ENCODE results near the gene DHTKD1.

The DHTKD1 gene

GRCh38 chr10:12140038-12140437 lies 71.3 kb downstream of the DHTKD1 start:
- Histone ChIP-seq H3K36me3 (ENCODE audit: control insufficient read depth, insufficient read depth, low read length) (no peaks in the 10 kb centered on the region; the same call in 1 of the 2 replicates), H3K4me3 (ENCODE audit: low read length) (no peak overlapping the region), H3K27me3 (ENCODE audit: control insufficient read depth, insufficient read depth, low read length) (no peaks in the 10 kb centered on the region), H3K27ac (ENCODE audit: low read length) (no peak overlapping the region), H3K9me3 (ENCODE audit: control insufficient read depth, insufficient read depth, low read length) (no peaks in the 10 kb centered on the region), H3K4me1 (ENCODE audit: control insufficient read depth, insufficient read depth, low read length) (no peaks in the 10 kb centered on the region)
- WGBS (ENCODE audit: insufficient coverage, insufficient read length), result no CpG with 5 or more reads among the region's 1 CpG
- no peak for DNase-seq (ENCODE audit: low read depth, low spot score)

- Histone ChIP-seq H3K4me3 (ENCODE audit: low read length) (no peak overlapping the region), H3K9me3 (ENCODE audit: control insufficient read depth, insufficient read depth, low read length) (no peaks in the 10 kb centered on the region), H3K27me3 (ENCODE audit: control insufficient read depth, insufficient read depth, low read length) (no peaks in the 10 kb centered on the region), H3K4me1 (ENCODE audit: control insufficient read depth, insufficient read depth, low read length) (no peaks in the 10 kb centered on the region), H3K36me3 (ENCODE audit: control insufficient read depth, insufficient read depth, low read length) (no peaks in the 10 kb centered on the region), H3K27ac (ENCODE audit: low read length) (no peak overlapping the region)
- no CpG with 5 or more reads among the region's 3 CpGs for WGBS (ENCODE audit: insufficient coverage, insufficient read length)
- no peak for DNase-seq (ENCODE audit: low read depth, low spot score)
These were observed 75.8 kb downstream of the DHTKD1 start for GRCh38 chr10:12144538-12144937.

GRCh38 chr10:12150163-12150562 lies 81.4 kb downstream of the DHTKD1 start:
- H3K36me3 ChIP-seq (ENCODE audit: control insufficient read depth, insufficient read depth, low read length), result no peaks in the 10 kb centered on the region
- 100% methylated on average over 1 of the region's 4 CpGs for WGBS (ENCODE audit: insufficient coverage, insufficient read length)
- no peaks in the 10 kb centered on the region for H3K27me3 ChIP-seq (ENCODE audit: control insufficient read depth, insufficient read depth, low read length)
- no peak for DNase-seq (ENCODE audit: low read depth, low spot score)
- no peaks in the 10 kb centered on the region for H3K9me3 ChIP-seq (ENCODE audit: control insufficient read depth, insufficient read depth, low read length)
- H3K27ac ChIP-seq (ENCODE audit: low read length), result no peak overlapping the region
- H3K4me1 ChIP-seq (ENCODE audit: control insufficient read depth, insufficient read depth, low read length), result no peaks in the 10 kb centered on the region
- H3K4me3 ChIP-seq (ENCODE audit: low read length), result no peak overlapping the region

GRCh38 chr10:12154516-12154915 lies 85.8 kb downstream of the DHTKD1 start:
- Histone ChIP-seq H3K36me3 (ENCODE audit: control insufficient read depth, insufficient read depth, low read length) (no peaks in the 10 kb centered on the region), H3K27me3 (ENCODE audit: control insufficient read depth, insufficient read depth, low read length) (no peaks in the 10 kb centered on the region), H3K27ac (ENCODE audit: low read length) (no peak overlapping the region), H3K9me3 (ENCODE audit: control insufficient read depth, insufficient read depth, low read length) (no peaks in the 10 kb centered on the region), H3K4me1 (ENCODE audit: control insufficient read depth, insufficient read depth, low read length) (no peaks in the 10 kb centered on the region), H3K4me3 (ENCODE audit: low read length) (no peak overlapping the region)
- DNase-seq (ENCODE audit: low read depth, low spot score), result no peak
- WGBS (ENCODE audit: insufficient coverage, insufficient read length), result no CpG with 5 or more reads among the region's 6 CpGs

- H3K27ac ChIP-seq (ENCODE audit: low read length), result no peak overlapping the region
- H3K36me3 ChIP-seq (ENCODE audit: control insufficient read depth, insufficient read depth, low read length), result no peaks in the 10 kb centered on the region
- no peaks in the 10 kb centered on the region for H3K4me1 ChIP-seq (ENCODE audit: control insufficient read depth, insufficient read depth, low read length)
- H3K4me3 ChIP-seq (ENCODE audit: low read length), result no peak overlapping the region
- H3K27me3 ChIP-seq (ENCODE audit: control insufficient read depth, insufficient read depth, low read length), result no peaks in the 10 kb centered on the region
- DNase-seq (ENCODE audit: low read depth, low spot score), result no peak
- no CpG with 5 or more reads among the region's 14 CpGs for WGBS (ENCODE audit: insufficient coverage, insufficient read length)
- no peaks in the 10 kb centered on the region for H3K9me3 ChIP-seq (ENCODE audit: control insufficient read depth, insufficient read depth, low read length)
These were observed 87.8 kb downstream of the DHTKD1 start for GRCh38 chr10:12156367-12157123.

- 0 out of 2 replicates have a peak, but pooled peaks cover 2% of the 10 kb centered on the region for H3K36me3 ChIP-seq (ENCODE audit: control insufficient read depth, insufficient read depth, low read length)
- no peak overlapping the region for H3K4me3 ChIP-seq (ENCODE audit: low read length)
- H3K9me3 ChIP-seq (ENCODE audit: control insufficient read depth, insufficient read depth, low read length), result no peaks in the 10 kb centered on the region
- no peaks in the 10 kb centered on the region for H3K27me3 ChIP-seq (ENCODE audit: control insufficient read depth, insufficient read depth, low read length)
- no peak overlapping the region for H3K27ac ChIP-seq (ENCODE audit: low read length)
- H3K4me1 ChIP-seq (ENCODE audit: control insufficient read depth, insufficient read depth, low read length), result no peaks in the 10 kb centered on the region
- no peak for DNase-seq (ENCODE audit: low read depth, low spot score)
- no CpG with 5 or more reads among the region's 3 CpGs for WGBS (ENCODE audit: insufficient coverage, insufficient read length)
These were observed 89.4 kb downstream of the DHTKD1 start for GRCh38 chr10:12158111-12158510.

- no peaks in the 10 kb centered on the region for H3K4me1 ChIP-seq (ENCODE audit: control insufficient read depth, insufficient read depth, low read length)
- H3K9me3 ChIP-seq (ENCODE audit: control insufficient read depth, insufficient read depth, low read length), result no peaks in the 10 kb centered on the region
- DNase-seq (ENCODE audit: low read depth, low spot score), result no peak
- no peak overlapping the region for H3K27ac ChIP-seq (ENCODE audit: low read length)
- H3K27me3 ChIP-seq (ENCODE audit: control insufficient read depth, insufficient read depth, low read length), result no peaks in the 10 kb centered on the region
- 0 out of 2 replicates have a peak, but pooled peaks cover 6% of the 10 kb centered on the region for H3K36me3 ChIP-seq (ENCODE audit: control insufficient read depth, insufficient read depth, low read length)
- WGBS (ENCODE audit: insufficient coverage, insufficient read length), result no CpG with 5 or more reads among the region's 5 CpGs
- H3K4me3 ChIP-seq (ENCODE audit: low read length), result no peak overlapping the region
These were observed 91.9 kb downstream of the DHTKD1 start for GRCh38 chr10:12160664-12161063.

- Histone ChIP-seq H3K4me3 (ENCODE audit: low read length) (no peak overlapping the region), H3K36me3 (ENCODE audit: control insufficient read depth, insufficient read depth, low read length) (peaks cover 6% of the 10 kb centered on the region; the same call in 1 of the 2 replicates), H3K27me3 (ENCODE audit: control insufficient read depth, insufficient read depth, low read length) (no peaks in the 10 kb centered on the region), H3K4me1 (ENCODE audit: control insufficient read depth, insufficient read depth, low read length) (no peaks in the 10 kb centered on the region), H3K9me3 (ENCODE audit: control insufficient read depth, insufficient read depth, low read length) (no peaks in the 10 kb centered on the region), H3K27ac (ENCODE audit: low read length) (no peak overlapping the region)
- no CpG with 5 or more reads among the region's 6 CpGs for WGBS (ENCODE audit: insufficient coverage, insufficient read length)
- no peak for DNase-seq (ENCODE audit: low read depth, low spot score)
These were observed 94.2 kb downstream of the DHTKD1 start for GRCh38 chr10:12162927-12163326.

- no peak for DNase-seq (ENCODE audit: low read depth, low spot score)
- Histone ChIP-seq H3K4me1 (ENCODE audit: control insufficient read depth, insufficient read depth, low read length) (no peaks in the 10 kb centered on the region), H3K9me3 (ENCODE audit: control insufficient read depth, insufficient read depth, low read length) (no peaks in the 10 kb centered on the region), H3K27me3 (ENCODE audit: control insufficient read depth, insufficient read depth, low read length) (no peaks in the 10 kb centered on the region), H3K4me3 (ENCODE audit: low read length) (no peak overlapping the region), H3K36me3 (ENCODE audit: control insufficient read depth, insufficient read depth, low read length) (peaks cover 6% of the 10 kb centered on the region; the same call in 1 of the 2 replicates), H3K27ac (ENCODE audit: low read length) (no peak overlapping the region)
- no CpG with 5 or more reads among the region's 12 CpGs for WGBS (ENCODE audit: insufficient coverage, insufficient read length)
These were observed 95.3 kb downstream of the DHTKD1 start for GRCh38 chr10:12164085-12164484.

- no peak for DNase-seq (ENCODE audit: low read depth, low spot score)
- Histone ChIP-seq H3K36me3 (ENCODE audit: control insufficient read depth, insufficient read depth, low read length) (peaks cover 6% of the 10 kb centered on the region; the same call in 1 of the 2 replicates), H3K4me3 (ENCODE audit: low read length) (no peak overlapping the region), H3K27me3 (ENCODE audit: control insufficient read depth, insufficient read depth, low read length) (no peaks in the 10 kb centered on the region), H3K9me3 (ENCODE audit: control insufficient read depth, insufficient read depth, low read length) (no peaks in the 10 kb centered on the region), H3K4me1 (ENCODE audit: control insufficient read depth, insufficient read depth, low read length) (no peaks in the 10 kb centered on the region), H3K27ac (ENCODE audit: low read length) (no peak overlapping the region)
- no CpG with 5 or more reads among the region's 3 CpGs for WGBS (ENCODE audit: insufficient coverage, insufficient read length)
These were observed 96.3 kb downstream of the DHTKD1 start for GRCh38 chr10:12165036-12165435.

Measured in iPS DF 6.9 (cell line).